ENCODE measurements around the gene ISM1. TPM values are rescaled to one million over a fixed set of nuclear protein-coding genes. Genes with fewer than 3 reads are reported as not detected.
"Not testable (repeated sequence)": the region's sequence is repeated elsewhere in the genome, so short reads cannot be mapped to it uniquely, and the experiment has no call there.

ISM1 gene
- total RNA-seq, 1 experiment from 2014 or later, result not detected

DNA sequence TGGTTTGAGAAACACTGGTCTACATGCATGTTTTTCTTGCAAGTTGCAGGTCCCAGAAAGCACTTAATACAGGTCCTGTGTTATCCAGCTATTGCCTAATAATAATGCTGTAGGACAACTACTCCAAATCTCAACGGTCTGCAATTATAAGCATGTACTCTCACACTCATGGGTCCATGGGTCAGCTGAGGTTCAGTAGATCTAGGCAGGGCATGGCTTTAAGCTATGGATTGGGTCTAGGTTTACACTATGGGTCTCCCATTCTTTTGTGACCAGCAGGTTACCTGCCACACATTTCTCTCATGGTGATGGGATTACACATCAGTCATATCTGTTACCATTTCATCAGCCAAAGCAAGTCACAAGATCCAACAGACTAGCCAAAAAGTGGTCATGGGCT is 13.9 kb downstream of the ISM1 start:
- intact Hi-C loops (cut with micrococcal nuclease; ENCODE audit: unreplicated experiment), result no loop called here
- Mint-ChIP-seq H3K27ac (ENCODE audit: unreplicated experiment) (no peak overlapping the region), H3K27me3 (ENCODE audit: unreplicated experiment) (peaks cover 10% of the 10 kb centered on the region), H3K4me1 (ENCODE audit: low read depth, unreplicated experiment) (peaks cover 12% of the 10 kb centered on the region), H3K36me3 (ENCODE audit: insufficient read depth, unreplicated experiment) (no peaks in the 10 kb centered on the region), H3K9me3 (ENCODE audit: low read depth, unreplicated experiment) (no peaks in the 10 kb centered on the region), H3K4me3 (ENCODE audit: low read depth, unreplicated experiment) (no peak overlapping the region)
- CTCF ChIA-PET, result no interaction called here
- TF ChIP-seq, protein P1, sequence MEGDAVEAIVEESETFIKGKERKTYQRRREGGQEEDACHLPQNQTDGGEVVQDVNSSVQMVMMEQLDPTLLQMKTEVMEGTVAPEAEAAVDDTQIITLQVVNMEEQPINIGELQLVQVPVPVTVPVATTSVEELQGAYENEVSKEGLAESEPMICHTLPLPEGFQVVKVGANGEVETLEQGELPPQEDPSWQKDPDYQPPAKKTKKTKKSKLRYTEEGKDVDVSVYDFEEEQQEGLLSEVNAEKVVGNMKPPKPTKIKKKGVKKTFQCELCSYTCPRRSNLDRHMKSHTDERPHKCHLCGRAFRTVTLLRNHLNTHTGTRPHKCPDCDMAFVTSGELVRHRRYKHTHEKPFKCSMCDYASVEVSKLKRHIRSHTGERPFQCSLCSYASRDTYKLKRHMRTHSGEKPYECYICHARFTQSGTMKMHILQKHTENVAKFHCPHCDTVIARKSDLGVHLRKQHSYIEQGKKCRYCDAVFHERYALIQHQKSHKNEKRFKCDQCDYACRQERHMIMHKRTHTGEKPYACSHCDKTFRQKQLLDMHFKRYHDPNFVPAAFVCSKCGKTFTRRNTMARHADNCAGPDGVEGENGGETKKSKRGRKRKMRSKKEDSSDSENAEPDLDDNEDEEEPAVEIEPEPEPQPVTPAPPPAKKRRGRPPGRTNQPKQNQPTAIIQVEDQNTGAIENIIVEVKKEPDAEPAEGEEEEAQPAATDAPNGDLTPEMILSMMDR (IDR thresholded peaks at IDR 0.05; ENCODE audit: unreplicated experiment), result no peak
- BruUV-seq (replicated peaks), result no TSS peak
- no peak for DNase-seq

DNA sequence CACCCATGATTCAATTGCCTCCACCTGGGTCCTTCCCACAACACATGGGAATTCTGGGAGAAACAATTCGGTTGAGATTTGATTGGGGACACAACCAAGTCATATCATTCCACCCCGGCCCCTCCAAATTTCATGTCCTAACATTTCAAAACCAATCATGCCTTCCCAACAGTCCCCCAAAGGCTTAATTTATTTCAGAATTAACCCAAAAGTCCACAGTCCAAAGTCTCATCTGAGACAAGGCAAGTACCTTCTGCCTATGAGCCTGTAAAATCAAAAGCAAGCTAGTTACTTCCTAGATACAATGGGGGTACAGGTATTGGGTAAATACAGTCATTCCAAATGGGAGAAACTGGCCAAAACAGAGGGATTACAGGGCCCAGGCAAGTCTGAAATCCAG is 15.3 kb downstream of the ISM1 start:
- H3K4me3 Mint-ChIP-seq (ENCODE audit: low read depth, unreplicated experiment); H3K4me1 Mint-ChIP-seq (ENCODE audit: low read depth, unreplicated experiment): not testable (repeated sequence)

DNA sequence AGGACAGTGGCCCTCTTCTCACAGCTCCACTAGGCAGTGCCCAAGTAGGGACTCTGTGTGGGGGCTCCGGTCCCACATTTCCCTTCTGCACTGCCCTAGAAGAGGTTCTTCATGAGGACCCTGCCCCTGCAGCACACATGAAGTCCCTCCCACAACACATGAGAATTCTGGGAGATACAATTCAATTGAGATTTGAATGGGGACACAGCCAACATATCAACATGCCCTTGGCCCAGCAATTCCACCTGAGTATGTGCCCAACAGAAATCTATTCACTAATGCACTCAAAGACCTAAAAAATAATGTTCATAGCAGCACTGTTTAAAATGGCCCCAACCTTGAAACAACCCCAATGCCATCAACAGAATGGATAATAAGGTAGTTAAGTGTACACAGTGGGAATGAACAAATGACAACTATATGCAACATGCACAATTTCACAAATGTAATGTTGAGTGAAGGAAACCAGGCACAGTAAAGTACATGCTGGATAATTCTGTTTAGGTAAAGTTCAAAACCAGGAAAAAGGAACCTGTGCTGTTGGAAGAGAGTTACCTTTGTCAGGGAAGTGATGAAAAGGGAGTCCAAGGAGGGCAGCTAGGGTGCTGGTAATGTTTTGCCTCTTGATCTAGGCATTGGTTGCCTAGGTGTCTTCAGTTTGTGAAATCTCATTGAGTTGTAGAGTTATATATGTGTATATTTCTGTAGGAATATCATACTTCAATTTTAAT is 16.1 kb downstream of the ISM1 start:
- CTCF ChIA-PET, result no interaction called here
- H3K4me1 Mint-ChIP-seq (ENCODE audit: low read depth, unreplicated experiment), result no peaks in the 10 kb centered on the region

More for the DNA sequence above, 15.3 kb downstream of the ISM1 start:
- H3K27me3 Mint-ChIP-seq (ENCODE audit: unreplicated experiment); DNase-seq; H3K9me3 Mint-ChIP-seq (ENCODE audit: low read depth, unreplicated experiment); BruUV-seq (replicated peaks); CTCF ChIA-PET; H3K27ac Mint-ChIP-seq (ENCODE audit: unreplicated experiment); intact Hi-C loops (cut with micrococcal nuclease; ENCODE audit: unreplicated experiment); H3K36me3 Mint-ChIP-seq (ENCODE audit: insufficient read depth, unreplicated experiment): not testable (repeated sequence)

DNA sequence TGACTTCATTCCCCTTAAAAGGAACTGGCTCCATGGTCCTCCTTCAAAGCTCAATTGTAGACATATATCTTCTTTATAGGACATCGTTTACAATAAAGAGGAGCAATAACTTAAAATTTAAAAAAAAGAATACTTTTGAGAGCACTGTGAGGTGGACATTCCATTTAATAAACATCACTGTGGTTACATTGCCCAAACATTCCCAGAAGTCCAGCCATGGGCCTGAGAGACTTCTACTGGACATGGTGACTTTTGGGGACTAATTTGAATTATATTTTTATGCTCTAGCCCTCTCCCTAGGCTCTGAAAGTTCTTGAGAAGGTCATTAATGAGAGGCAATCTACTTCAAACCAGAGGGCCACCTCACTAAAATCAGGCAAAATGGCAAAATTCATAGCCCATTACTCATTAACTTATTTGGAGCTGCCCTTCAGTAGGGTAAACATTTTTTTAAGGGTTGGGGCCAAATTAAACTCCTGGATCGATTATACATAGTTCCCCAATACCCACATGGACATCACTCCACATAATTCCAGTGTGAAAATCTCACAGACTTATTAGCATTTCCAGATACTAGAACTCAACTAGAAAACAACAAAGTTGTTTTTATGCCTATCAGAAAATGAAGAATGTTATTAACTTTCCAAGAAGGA is 17.1 kb downstream of the ISM1 start:
- H3K9me3 Mint-ChIP-seq (ENCODE audit: low read depth, unreplicated experiment), result no peaks in the 10 kb centered on the region
- no peaks in the 10 kb centered on the region for H3K27me3 Mint-ChIP-seq (ENCODE audit: unreplicated experiment)
- CTCF ChIA-PET, result no interaction called here
- no peaks in the 10 kb centered on the region for H3K36me3 Mint-ChIP-seq (ENCODE audit: insufficient read depth, unreplicated experiment)
- TF ChIP-seq, protein P1 (IDR thresholded peaks at IDR 0.05; ENCODE audit: unreplicated experiment), result no peak
- H3K4me1 Mint-ChIP-seq (ENCODE audit: low read depth, unreplicated experiment), result no peaks in the 10 kb centered on the region
- DNase-seq, result no peak
- no TSS peak for BruUV-seq (replicated peaks)
- H3K4me3 Mint-ChIP-seq (ENCODE audit: low read depth, unreplicated experiment), result no peak overlapping the region
- intact Hi-C loops (cut with micrococcal nuclease; ENCODE audit: unreplicated experiment), result no loop called here
- H3K27ac Mint-ChIP-seq (ENCODE audit: unreplicated experiment), result no peak overlapping the region

More for the DNA sequence above, 16.1 kb downstream of the ISM1 start:
- no peak for DNase-seq
- Mint-ChIP-seq H3K9me3 (ENCODE audit: low read depth, unreplicated experiment) (no peaks in the 10 kb centered on the region), H3K36me3 (ENCODE audit: insufficient read depth, unreplicated experiment) (no peaks in the 10 kb centered on the region), H3K27me3 (ENCODE audit: unreplicated experiment) (no peaks in the 10 kb centered on the region), H3K27ac (ENCODE audit: unreplicated experiment) (no peak overlapping the region), H3K4me3 (ENCODE audit: low read depth, unreplicated experiment) (no peak overlapping the region)
- TF ChIP-seq, protein P1 (IDR thresholded peaks at IDR 0.05; ENCODE audit: unreplicated experiment), result no peak
- intact Hi-C loops (cut with micrococcal nuclease; ENCODE audit: unreplicated experiment), result no loop called here
- BruUV-seq (replicated peaks), result no TSS peak
